ENCODE results near the gene CLASP2.

The CLASP2 gene

GRCh38 chr3:33482111-33482521, 235.9 kb downstream of the CLASP2 start:
- Histone ChIP-seq H3K4me2 (ENCODE audit: low read length) (no peak overlapping the region), H3K23ac (ENCODE audit: low read length) (no peak overlapping the region), H4K12ac (ENCODE audit: low read depth, low read length) (no peak overlapping the region), H3K4ac (ENCODE audit: low read depth, low read length) (no peak overlapping the region), H2AFZ (ENCODE audit: insufficient read depth, low read length, poor library complexity) (no peak overlapping the region), H3K14ac (ENCODE audit: low read length) (no peak overlapping the region), H2BK12ac (ENCODE audit: low read length) (no peak overlapping the region), H3K79me2 (ENCODE audit: control insufficient read depth, insufficient read depth, low read length, poor library complexity) (no peaks in the 10 kb centered on the region), H3K27ac (ENCODE audit: low read depth, low read length) (no peak overlapping the region), H2BK5ac (ENCODE audit: low read depth, low read length, poor library complexity) (no peak overlapping the region), H3K36me3 (ENCODE audit: control insufficient read depth in 1 of 2, insufficient read depth in 2 of 2, low read length in 2 of 2) (no peaks in the 10 kb centered on the region), H3K27me3 (ENCODE audit: insufficient read depth, low read length) (no peaks in the 10 kb centered on the region), H4K8ac (ENCODE audit: low read depth, low read length) (no peak overlapping the region), H3K9me3 (ENCODE audit: insufficient read depth, low read depth, low read length) (peaks cover 3% of the 10 kb centered on the region), H2BK120ac (ENCODE audit: insufficient read depth, low read length, poor library complexity) (no peak overlapping the region), H3K4me3 (ENCODE audit: low read depth, low read length) (no peak overlapping the region), H3K4me1 (ENCODE audit: control insufficient read depth in 1 of 2, insufficient read depth in 2 of 2, low read length in 2 of 2) (no peaks in the 10 kb centered on the region), H3K18ac (ENCODE audit: low read length) (no peak overlapping the region), H4K91ac (ENCODE audit: low read depth, low read length) (no peak overlapping the region), H2AK5ac (ENCODE audit: low read length) (no peak overlapping the region), H3K79me1 (ENCODE audit: low read length) (no peaks in the 10 kb centered on the region), H3K9ac (ENCODE audit: low read length) (no peak overlapping the region)
- no CpG with 5 or more reads among the region's 1 CpG for WGBS (ENCODE audit: extremely low coverage, insufficient coverage, insufficient read length)
- peak in 1 of 2 donors; percentile 47 for DNase-seq

GRCh38 chr3:33474896-33475295, 243.2 kb downstream of the CLASP2 start:
- no peak overlapping the region for H3K4me2 ChIP-seq (ENCODE audit: low read length)
- no peak overlapping the region for H2BK5ac ChIP-seq (ENCODE audit: low read depth, low read length, poor library complexity)
- H3K79me2 ChIP-seq (ENCODE audit: control insufficient read depth, insufficient read depth, low read length, poor library complexity): no peaks in the 10 kb centered on the region
- DNase-seq: no peak
- H3K79me1 ChIP-seq (ENCODE audit: low read length): no peaks in the 10 kb centered on the region
- H2BK12ac ChIP-seq (ENCODE audit: low read length): no peak overlapping the region
- H2BK120ac ChIP-seq (ENCODE audit: insufficient read depth, low read length, poor library complexity): no peak overlapping the region
- no peak overlapping the region for H3K14ac ChIP-seq (ENCODE audit: low read length)
- H3K27me3 ChIP-seq (ENCODE audit: insufficient read depth, low read length): no peaks in the 10 kb centered on the region
- no peak overlapping the region for H3K23ac ChIP-seq (ENCODE audit: low read length)
- no peak overlapping the region for H3K4ac ChIP-seq (ENCODE audit: low read depth, low read length)
- H3K27ac ChIP-seq (ENCODE audit: low read depth, low read length): no peak overlapping the region
- H3K4me1 ChIP-seq (ENCODE audit: control insufficient read depth in 1 of 2, insufficient read depth in 2 of 2, low read length in 2 of 2): no peaks in the 10 kb centered on the region
- no peaks in the 10 kb centered on the region for H3K36me3 ChIP-seq (ENCODE audit: control insufficient read depth in 1 of 2, insufficient read depth in 2 of 2, low read length in 2 of 2)
- H2AK5ac ChIP-seq (ENCODE audit: low read length): no peak overlapping the region
- no peak overlapping the region for H3K9ac ChIP-seq (ENCODE audit: low read length)
- peaks cover 3% of the 10 kb centered on the region for H3K9me3 ChIP-seq (ENCODE audit: insufficient read depth, low read depth, low read length)
- H3K4me3 ChIP-seq (ENCODE audit: low read depth, low read length): no peak overlapping the region
- H4K91ac ChIP-seq (ENCODE audit: low read depth, low read length): no peak overlapping the region
- H2AFZ ChIP-seq (ENCODE audit: insufficient read depth, low read length, poor library complexity): no peak overlapping the region
- no CpG with 5 or more reads among the region's 2 CpGs for WGBS (ENCODE audit: extremely low coverage, insufficient coverage, insufficient read length)
- H4K8ac ChIP-seq (ENCODE audit: low read depth, low read length): no peak overlapping the region
- no peak overlapping the region for H4K12ac ChIP-seq (ENCODE audit: low read depth, low read length)
- no peak overlapping the region for H3K18ac ChIP-seq (ENCODE audit: low read length)

- no CpG with 5 or more reads among the region's 2 CpGs for WGBS (ENCODE audit: extremely low coverage, insufficient coverage, insufficient read length)
- no peak overlapping the region for H3K18ac ChIP-seq (ENCODE audit: low read length)
Observed at GRCh38 chr3:33473813-33474212, 244.2 kb downstream of the CLASP2 start.

GRCh38 chr3:33467786-33468185, 250.3 kb downstream of the CLASP2 start:
- Histone ChIP-seq H3K14ac (ENCODE audit: low read length) (peak overlapping the region; percentile 62), H4K8ac (ENCODE audit: low read depth, low read length) (no peak overlapping the region), H4K91ac (ENCODE audit: low read depth, low read length) (peak overlapping the region; percentile 25), H2AFZ (ENCODE audit: insufficient read depth, low read length, poor library complexity) (no peak overlapping the region), H3K18ac (ENCODE audit: low read length) (no peak overlapping the region), H3K4me2 (ENCODE audit: low read length) (no peak overlapping the region), H3K4me1 (ENCODE audit: control insufficient read depth in 1 of 2, insufficient read depth in 2 of 2, low read length in 2 of 2) (no peaks in the 10 kb centered on the region), H2BK5ac (ENCODE audit: low read depth, low read length, poor library complexity) (peak overlapping the region; percentile 58), H4K12ac (ENCODE audit: low read depth, low read length) (no peak overlapping the region), H3K27me3 (ENCODE audit: insufficient read depth, low read length) (no peaks in the 10 kb centered on the region), H2BK12ac (ENCODE audit: low read length) (no peak overlapping the region), H3K9ac (ENCODE audit: low read length) (no peak overlapping the region), H3K36me3 (ENCODE audit: control insufficient read depth in 1 of 2, insufficient read depth in 2 of 2, low read length in 2 of 2) (no peaks in the 10 kb centered on the region), H3K23ac (ENCODE audit: low read length) (no peak overlapping the region), H2BK120ac (ENCODE audit: insufficient read depth, low read length, poor library complexity) (no peak overlapping the region), H3K4me3 (ENCODE audit: low read depth, low read length) (no peak overlapping the region), H3K79me1 (ENCODE audit: low read length) (no peaks in the 10 kb centered on the region), H3K4ac (ENCODE audit: low read depth, low read length) (no peak overlapping the region), H2AK5ac (ENCODE audit: low read length) (no peak overlapping the region), H3K79me2 (ENCODE audit: control insufficient read depth, insufficient read depth, low read length, poor library complexity) (no peaks in the 10 kb centered on the region), H3K9me3 (ENCODE audit: insufficient read depth, low read depth, low read length) (peaks cover 1% of the 10 kb centered on the region), H3K27ac (ENCODE audit: low read depth, low read length) (no peak overlapping the region)
- WGBS (ENCODE audit: extremely low coverage, insufficient coverage, insufficient read length): no CpG with 5 or more reads among the region's 3 CpGs
- DNase-seq: no peak

More at GRCh38 chr3:33473813-33474212, 244.2 kb downstream of the CLASP2 start:
- H2AFZ ChIP-seq (ENCODE audit: insufficient read depth, low read length, poor library complexity): no peak overlapping the region
- peaks cover 1% of the 10 kb centered on the region for H3K9me3 ChIP-seq (ENCODE audit: insufficient read depth, low read depth, low read length)
- H2BK120ac ChIP-seq (ENCODE audit: insufficient read depth, low read length, poor library complexity): no peak overlapping the region
- no peak overlapping the region for H2AK5ac ChIP-seq (ENCODE audit: low read length)
- DNase-seq: no peak
- H3K27ac ChIP-seq (ENCODE audit: low read depth, low read length): no peak overlapping the region
- no peak overlapping the region for H4K91ac ChIP-seq (ENCODE audit: low read depth, low read length)
- no peak overlapping the region for H3K4me2 ChIP-seq (ENCODE audit: low read length)
- H4K8ac ChIP-seq (ENCODE audit: low read depth, low read length): no peak overlapping the region
- H3K79me1 ChIP-seq (ENCODE audit: low read length): no peaks in the 10 kb centered on the region
- no peaks in the 10 kb centered on the region for H3K27me3 ChIP-seq (ENCODE audit: insufficient read depth, low read length)
- no peak overlapping the region for H3K14ac ChIP-seq (ENCODE audit: low read length)
- H3K4ac ChIP-seq (ENCODE audit: low read depth, low read length): no peak overlapping the region
- H3K4me3 ChIP-seq (ENCODE audit: low read depth, low read length): no peak overlapping the region
- H4K12ac ChIP-seq (ENCODE audit: low read depth, low read length): no peak overlapping the region
- no peaks in the 10 kb centered on the region for H3K4me1 ChIP-seq (ENCODE audit: control insufficient read depth in 1 of 2, insufficient read depth in 2 of 2, low read length in 2 of 2)
- no peak overlapping the region for H2BK5ac ChIP-seq (ENCODE audit: low read depth, low read length, poor library complexity)
- H3K9ac ChIP-seq (ENCODE audit: low read length): no peak overlapping the region
- no peaks in the 10 kb centered on the region for H3K79me2 ChIP-seq (ENCODE audit: control insufficient read depth, insufficient read depth, low read length, poor library complexity)
- H3K36me3 ChIP-seq (ENCODE audit: control insufficient read depth in 1 of 2, insufficient read depth in 2 of 2, low read length in 2 of 2): no peaks in the 10 kb centered on the region
- no peak overlapping the region for H3K23ac ChIP-seq (ENCODE audit: low read length)
- no peak overlapping the region for H2BK12ac ChIP-seq (ENCODE audit: low read length)

All from trophoblast cell (in vitro differentiated cells and primary cell).